Stimulated activated CD8-positive, alpha-beta memory T cell treated with anti-CD3 and anti-CD28 coated beads, Interleukin-4, amount 100 ng/mL, for 24 hours (primary cell): ENCODE measurements around the gene VPS72.

Experiments used
- DNase-seq: peaks from one replicate; pipeline ENCODE4 v3.0.0-alpha.2; 2020; ENCODE audit warnings: low read depth

The VPS72 gene

GRCh38 chr1:151144474-151145303 is 45.3 kb downstream of the VPS72 start:
- DNase-seq, result no peak

DNA sequence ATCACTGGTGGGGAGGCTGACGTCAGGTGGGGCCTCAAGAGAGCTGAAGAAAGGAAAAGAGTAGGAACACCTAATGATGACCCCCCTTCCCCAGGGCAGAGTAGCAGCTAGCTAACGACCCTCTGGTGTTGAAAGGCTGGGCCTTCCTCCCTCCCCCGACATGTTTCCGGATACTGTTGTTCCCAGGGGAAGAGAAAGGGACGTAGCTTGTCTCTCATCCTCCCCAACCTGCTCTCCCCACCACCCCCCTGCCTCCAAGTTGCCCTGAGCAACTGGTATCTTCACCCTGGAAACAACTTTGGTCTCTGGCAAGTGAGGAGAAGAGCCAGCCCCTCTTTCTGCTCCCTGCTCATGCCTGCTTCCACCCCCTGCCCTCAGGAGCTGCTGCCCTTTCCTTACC is 46.0 kb downstream of the VPS72 start:
- no peak for DNase-seq

GRCh38 chr1:151143057-151143435 is 47.0 kb downstream of the VPS72 start:
- DNase-seq, result no peak

DNA sequence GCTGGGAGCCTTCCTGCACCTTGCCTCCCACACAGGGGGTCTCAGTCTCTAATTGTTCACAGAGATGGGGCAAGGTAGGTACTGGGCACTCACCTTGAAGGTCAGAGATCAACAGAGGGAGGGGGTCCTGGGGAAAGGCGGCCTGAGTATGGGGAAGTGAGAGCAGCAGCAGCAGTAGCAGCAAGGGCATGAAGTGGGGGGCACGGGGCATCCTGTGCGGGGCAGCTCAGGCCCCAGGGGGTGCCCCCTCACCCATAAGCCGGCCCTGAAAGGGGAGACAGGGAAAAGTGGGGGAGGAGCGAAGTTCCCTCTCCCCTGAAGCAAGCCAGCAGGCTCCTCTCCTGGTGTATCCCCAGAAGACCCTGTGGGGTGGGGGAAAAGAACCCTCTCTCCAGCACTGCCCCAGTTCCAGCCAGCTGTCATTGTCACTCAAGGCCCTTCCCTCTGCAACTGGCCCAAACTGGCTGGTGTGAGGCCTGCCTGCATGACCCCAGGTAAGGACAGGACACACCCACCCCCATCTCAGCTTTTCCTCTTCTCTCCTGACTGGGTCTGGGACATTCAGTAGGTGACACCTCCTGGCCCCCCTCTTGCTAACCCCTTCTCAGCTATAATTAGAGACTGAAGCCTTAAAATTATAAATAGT is 47.5 kb downstream of the VPS72 start:
- DNase-seq, result no peak

DNA sequence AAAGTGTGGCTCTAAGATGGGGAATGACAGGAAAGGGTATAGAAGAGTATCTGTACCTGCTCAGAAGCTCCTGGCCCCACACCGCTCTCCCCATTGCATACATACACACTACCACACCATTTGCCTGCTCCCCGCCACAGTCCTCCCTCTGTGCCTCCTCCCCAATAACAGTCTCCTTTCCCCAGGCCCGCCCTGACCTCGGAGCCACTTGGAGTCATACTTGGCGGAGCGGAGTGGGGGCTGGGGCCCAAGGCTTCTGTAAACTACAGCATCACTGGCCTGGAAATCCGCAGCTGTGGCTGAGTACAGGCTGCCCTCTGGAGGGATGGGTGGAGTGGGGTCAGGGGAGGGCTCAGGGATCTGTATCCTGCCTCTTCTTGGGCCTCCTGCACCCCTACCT is 52.2 kb downstream of the VPS72 start:
- no peak for DNase-seq

DNA sequence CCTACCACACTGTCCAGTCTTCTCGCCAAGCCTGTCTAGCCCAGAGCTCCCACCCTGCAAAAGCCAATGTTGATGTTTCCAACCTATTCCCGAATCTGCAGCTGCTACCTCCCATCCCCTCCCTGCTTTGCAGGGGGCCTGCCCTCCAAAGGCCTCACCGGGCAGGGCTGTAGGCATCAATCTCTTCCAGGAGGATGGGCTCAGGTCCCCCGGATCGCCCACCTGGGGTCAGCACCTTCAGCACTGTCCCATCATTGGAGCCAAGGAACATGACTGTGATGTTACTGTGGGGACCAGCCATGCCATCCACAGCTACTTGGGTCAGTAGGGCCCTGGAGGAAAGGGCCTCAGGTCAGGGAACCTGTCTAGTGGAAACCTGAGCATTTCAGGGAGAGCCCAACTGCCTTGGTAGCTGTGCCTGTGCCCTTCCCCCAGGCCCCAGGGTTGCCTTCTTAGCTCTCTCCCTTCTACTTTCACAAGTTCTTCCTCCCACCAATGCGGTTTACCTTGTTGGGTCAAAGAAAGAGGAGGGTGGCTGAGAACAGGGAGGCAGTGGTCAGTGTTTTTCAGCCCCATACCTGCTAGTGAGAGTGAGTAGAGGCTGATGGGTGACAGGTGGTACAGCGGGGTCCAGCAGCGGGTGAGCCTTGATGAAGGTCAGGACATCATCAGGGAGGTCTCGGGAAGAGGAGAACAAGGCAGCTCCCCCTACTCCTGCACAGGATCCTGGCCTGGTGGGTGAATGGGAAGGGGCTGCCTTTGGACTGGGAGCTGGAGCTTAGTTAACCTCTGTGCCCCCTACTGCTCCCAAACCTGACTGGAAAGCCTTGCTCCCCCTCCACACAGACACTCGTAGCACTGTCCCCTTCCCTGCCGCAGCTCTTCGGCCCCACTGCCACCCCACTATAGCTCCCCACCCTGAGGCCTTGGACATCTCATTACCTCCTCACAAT is 54.3 kb downstream of the VPS72 start:
- DNase-seq, result no peak

GRCh38 chr1:151134991-151135390 is 55.0 kb downstream of the VPS72 start:
- DNase-seq, result no peak

DNA sequence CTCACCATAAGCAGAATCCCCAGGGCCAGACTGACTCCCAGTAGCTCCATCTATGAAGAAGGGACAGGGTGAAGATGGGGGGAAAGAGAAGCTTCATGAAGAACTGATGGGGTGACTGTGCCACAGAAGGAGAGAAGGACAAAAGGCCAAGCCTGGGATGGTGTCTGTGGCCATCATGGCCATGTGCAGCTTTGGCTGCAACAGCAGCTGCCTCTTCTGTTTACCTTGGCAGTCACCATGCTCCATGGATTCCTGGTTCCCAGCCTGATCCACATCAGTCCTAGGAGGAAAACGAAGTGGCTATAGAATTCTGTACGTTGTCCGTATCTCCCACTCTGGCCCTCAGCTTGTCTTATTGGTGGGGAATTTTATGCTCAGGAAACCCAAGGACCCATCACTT is 55.6 kb downstream of the VPS72 start:
- no peak for DNase-seq

DNA sequence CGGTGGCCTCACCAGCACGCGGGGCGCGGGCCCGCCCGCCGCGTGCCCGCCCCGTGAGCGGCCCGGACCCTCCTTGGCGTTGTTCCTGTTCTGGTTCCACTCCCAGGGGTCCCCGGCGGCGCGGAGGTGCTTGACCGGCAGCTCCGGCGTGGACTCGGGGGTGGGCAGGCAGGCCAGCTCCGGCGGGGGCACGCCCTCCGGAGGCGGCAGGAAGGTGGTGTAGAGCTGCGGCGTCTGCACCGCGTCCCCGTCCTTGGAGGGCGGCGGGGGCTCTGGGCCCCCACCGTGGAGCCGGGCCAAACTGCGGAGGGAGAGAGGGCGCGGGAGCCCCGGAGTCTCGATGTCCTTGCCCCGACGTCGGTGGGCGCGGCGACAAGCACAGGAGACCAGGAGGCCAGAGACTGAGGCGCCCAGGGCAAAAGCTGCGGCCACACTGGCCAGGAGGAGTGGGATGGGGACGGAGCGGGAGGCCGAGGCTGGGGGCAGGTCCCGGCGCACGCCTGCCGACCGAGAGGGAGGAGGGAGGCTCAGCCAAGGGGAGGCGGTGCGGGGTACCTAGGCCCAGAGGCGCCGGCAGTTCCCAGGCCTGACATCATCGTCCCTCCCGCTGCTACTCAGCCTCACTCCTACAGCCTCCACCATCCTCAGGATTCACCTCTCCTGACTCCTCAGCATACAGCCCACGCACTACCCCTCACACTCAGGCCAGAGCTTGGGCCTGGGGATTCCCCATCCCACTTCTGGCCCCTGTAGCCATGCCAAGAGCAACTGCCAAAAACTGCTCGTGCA is 56.8 kb downstream of the VPS72 start:
- no peak for DNase-seq

GRCh38 chr1:151132335-151133017 is 57.5 kb downstream of the VPS72 start:
- DNase-seq, result no peak

GRCh38 chr1:151131701-151132334 is 58.2 kb downstream of the VPS72 start:
- DNase-seq, result no peak

DNA sequence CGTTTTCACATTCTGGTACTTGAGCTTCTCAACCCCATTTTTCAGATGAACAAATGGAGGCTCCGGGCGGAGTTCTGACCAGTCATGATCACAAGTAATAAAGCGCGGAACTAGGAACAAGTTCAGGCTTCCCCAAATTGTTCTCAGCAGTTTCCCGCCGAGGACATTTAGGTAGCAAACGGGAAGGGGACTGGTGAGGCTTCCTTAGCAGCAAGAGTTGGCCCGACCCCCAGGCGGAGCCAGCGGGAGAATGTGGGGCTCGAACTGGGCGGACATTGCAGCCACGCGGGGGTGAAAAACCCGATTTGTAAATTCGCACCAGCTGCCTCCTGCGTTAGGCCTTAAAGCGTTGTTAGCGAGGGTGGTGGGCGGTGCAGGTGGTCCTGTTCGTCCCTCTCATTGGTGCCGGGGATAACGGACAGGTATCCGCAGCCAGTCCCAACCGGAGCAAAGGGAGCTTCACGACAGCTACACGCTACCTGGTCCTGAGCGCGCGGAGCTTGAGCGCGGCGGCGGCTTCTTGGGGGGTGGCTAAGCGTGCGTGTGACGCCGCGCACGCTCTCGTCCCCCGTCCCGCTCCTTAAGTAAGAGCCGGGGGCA is 58.9 kb downstream of the VPS72 start:
- peak; percentile 78 for DNase-seq

- no peak for DNase-seq
Measured at GRCh38 chr1:151128800-151129199, 61.2 kb downstream of the VPS72 start.
